GM21528 (cell line): ENCODE results near the gene SNED1.

Experiments used
- ATAC-seq: cut with Tn5 transposase; IDR thresholded peaks from one replicate; pipeline ENCODE4 v1.9.1; 2021; ENCODE audit warnings: mild to moderate bottlenecking, moderate library complexity; ENCODE audit not compliant: unreplicated experiment, low FRiP score

SNED1 gene

DNA sequence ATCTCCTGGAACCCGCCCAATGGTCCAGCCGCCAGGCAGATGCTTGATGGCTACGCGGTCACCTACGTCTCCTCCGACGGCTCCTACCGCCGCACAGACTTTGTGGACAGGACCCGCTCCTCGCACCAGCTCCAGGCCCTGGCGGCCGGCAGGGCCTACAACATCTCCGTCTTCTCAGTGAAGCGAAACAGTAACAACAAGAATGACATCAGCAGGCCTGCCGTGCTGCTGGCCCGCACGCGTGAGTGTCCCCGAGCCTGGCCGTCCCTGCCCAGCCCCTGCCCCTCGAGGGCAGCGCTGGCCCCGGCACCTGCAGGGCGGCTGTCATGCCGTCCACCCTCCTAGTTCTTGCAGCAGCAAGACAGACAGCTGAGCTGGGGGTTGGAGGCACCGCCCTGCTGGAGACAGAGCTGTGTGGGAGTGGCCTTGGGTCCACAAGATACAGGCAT is 67.0 kb downstream of the SNED1 start:
- ATAC-seq = no peak

DNA sequence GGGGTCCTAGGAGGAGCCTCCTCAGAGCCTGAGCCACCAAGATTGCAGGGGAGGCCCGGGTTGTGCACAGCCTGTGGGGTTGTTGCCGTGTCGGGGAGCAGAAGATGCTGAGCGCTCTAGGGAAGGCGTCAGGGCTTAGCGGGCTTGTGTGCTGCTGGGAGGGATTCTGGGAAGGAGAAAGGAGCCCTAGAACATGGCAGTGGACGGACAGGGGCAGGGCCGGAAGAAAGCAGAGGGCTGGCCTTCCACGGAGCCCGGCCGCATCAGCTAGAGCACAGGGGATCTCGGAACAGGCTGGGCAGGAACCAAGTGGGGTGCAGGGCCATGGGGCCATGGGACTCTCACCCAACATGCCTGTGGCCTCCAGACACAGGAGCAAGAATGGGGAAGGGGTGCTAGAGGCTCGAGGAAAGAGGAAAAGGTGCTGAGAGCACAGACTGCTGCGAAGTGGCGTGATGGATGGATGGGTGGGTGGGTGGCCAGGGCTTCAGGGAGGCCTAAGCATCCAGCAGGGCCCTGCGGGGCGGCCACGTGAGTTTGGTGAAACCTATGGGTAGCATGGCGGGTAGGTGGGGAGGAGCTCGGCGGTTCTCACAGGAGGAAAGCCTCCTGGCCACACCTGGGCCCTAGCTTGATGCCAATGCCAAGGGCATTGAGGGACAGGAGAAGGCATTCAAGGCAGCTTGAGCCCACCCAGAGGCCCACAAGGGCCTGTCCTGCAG is 67.9 kb downstream of the SNED1 start:
- no peak for ATAC-seq

DNA sequence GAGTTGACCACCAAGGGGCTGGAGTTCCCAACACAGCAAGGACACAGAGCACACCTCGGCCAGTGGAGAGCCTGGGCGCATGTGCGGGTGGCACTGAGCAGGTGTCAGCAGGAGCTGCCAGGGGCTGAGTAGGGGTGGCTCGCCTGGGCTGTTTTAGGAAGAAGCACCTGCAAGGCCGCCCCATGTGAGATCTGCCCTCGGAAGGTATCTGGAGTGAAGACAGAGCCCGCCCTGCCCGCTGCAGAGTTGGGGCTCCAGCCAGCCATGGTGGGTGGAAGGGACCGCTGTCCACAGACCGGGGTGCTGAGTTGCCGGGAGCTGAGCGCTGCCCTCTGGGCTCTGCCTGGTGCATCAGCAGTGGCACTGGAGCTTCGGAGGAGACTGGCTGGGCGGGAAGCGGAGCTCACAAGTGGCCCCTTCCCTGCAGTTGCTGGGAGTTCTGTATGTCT is 68.5 kb downstream of the SNED1 start:
- no peak for ATAC-seq

DNA sequence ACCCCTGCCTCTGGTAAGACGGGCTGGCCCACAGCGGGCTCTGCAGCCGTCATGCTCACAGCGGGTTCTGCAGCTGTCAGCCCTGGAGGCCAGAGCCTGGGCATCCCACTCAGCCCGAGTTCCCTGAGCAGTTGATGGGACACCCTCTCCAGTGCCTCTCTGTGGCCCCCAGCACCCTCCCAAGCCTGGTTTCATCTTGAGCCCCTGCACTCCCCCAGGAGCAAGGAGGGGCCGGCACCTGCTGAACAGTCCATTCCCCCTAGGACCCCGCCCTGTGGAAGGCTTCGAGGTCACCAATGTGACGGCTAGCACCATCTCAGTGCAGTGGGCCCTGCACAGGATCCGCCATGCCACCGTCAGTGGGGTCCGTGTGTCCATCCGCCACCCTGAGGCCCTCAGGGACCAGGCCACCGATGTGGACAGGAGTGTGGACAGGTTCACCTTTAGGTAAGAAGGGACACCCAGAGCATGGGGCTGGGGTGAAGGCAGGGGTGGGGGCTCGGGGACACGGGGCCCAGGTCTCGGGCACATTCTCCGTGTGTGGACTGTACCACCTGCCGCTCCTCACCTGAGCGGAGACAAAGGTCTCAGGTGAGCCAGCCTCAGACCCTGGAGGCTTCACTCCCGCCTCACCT is 69.2 kb downstream of the SNED1 start:
- ATAC-seq = no peak

DNA sequence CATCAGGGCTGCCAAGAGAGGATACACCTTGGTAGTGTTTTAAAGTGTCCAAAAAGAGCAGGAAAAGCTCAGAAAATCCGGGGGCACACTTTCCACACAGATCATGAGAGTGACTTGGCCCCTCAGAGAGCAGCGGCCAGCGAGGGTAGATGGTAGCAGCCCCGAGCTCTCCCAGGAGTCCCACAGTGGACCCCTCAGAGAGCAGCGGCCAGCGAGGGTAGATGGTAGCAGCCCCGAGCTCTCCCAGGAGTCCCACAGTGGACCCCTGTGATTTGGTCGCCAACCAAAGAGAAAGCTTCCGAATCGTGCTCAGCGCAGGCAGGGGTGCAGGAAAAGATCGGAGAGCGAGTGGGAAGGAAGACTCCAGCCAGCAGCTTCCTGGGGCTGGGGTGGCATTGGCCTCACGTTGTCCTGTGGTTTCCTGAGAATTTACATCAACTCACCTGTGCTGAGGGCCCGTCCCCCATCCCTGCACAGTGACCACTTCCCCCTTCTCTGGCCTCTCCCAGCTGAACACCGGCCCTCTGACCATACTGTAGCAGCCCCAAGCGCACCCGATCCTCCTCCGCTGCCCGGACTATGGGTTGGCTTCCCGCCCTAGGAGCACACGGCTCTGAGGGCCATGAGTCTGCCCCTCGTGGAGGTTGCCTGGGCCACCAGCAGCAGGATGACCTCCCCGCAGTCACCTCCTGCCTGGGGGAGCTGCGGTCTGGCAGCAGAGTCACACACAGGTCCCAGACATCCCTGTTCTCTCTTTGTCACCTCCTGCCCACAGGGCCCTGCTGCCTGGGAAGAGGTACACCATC is 69.9 kb downstream of the SNED1 start:
- no peak for ATAC-seq

DNA sequence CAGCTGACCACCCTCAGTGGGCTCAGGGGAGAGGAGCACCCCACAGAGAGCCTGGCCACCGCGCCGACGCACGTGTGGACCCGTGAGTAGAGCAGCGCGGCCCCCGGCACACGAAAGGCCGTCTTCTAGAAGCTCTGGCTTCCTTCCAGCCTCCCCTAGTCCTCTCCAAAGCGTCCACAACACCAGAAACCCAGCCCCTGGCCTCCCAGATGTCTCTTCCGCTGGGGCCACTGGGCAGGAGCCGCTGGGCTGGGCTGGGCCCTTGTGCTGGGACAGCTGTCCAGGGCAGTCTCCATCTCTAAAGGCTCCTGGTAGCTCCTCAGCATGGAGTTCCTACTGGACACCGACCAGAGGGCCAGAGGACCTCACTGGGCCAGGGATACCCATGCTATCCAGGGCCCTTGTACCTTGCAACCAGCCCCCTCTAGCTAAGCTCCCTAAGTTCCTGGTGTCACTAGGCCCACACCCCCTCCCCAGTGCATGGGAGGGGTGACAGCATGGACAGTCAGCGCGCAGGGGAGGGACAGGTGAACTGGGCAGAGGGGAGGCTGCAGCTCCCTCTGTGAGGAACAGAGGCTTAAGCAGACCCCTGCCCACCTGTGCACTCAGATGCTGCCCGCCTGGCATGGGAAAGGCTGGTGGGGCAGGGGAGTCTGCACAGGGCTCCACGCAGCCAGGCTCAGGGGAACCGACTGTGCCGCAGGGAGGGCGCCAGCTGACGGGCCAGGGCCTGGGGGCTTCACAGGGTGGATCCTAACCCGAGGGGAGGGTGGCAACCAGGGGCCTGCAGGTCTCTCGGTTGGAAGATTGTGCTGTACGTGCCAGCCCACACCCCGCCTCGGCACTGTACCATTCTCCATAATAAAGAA is 70.8 kb downstream of the SNED1 start:
- no peak for ATAC-seq

DNA sequence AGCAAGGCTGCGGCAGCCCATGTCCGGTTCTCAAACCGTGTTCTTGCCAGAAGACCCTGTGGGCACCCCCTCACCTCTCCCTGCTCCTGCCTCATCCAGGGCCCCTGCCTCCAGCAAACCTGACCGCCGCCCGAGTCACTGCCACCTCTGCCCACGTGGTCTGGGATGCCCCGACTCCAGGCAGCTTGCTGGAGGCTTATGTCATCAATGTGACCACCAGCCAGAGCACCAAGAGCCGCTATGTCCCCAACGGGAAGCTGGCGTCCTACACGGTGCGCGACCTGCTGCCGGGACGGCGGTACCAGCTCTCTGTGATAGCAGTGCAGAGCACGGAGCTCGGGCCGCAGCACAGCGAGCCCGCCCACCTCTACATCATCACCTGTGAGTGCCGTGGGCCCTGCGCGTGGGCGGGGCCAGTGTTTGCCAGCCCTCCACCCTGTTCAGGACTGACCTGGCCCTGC is 71.4 kb downstream of the SNED1 start:
- no peak for ATAC-seq

DNA sequence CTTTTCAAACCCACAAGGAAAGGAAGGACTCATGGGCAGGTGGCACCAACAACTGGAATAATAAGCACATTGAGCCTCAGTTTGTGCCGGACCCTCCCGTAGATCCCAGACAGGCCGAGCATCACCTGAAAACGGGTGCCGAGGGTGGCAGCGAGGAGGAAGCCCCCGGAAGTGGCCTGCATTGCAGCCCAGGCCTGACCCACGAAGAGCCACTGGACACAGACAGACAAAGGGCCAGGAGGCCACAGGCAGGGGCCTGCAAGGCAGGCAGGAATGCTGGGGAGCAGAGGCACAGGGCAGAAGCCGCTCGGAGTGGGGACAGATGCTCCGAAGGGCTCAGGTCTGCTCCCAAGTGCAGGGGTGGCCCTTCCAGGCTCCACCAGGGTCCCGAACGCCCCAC is 71.9 kb downstream of the SNED1 start:
- ATAC-seq = no peak

DNA sequence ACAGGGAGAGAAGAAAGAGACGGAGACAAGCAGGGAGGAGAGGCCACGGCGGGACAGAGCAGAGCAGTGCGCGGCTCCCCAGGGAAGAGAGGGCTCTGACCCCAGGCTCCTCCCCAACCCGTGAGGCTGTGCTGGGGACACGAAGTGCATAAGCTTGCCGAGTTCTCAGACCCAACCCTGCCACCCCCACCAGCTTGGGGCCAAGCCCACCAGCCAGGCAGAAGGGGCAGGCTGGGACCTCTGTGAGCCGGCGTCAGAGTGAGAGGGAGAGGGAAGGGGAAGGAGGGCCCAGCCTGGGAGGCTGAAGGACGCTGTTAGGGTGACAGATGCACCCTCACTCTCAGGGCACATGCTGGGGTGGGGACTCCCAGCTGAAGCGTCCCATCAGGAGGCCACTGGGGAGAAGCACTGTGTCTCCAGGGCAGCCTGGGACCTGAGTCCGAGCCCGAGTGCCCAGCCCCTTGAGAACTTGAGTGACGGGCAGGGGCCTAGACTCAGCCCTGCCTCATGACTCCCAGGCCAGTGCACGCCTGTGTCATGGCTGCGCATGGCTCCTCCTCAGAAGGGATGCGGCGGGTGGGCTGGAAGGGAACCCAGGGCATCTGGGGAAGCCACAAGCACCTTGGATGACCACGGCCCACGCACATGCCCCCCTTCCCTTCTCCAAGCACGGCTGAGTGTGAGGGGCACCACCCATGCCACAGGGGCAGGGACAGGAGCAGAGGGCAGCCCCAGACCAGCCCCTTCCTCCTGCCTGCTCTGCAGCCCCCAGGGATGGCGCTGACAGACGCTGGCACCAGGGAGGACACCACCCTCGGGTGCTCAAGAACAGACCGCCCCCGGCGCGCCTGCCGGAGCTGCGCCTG is 72.6 kb downstream of the SNED1 start:
- no peak for ATAC-seq

DNA sequence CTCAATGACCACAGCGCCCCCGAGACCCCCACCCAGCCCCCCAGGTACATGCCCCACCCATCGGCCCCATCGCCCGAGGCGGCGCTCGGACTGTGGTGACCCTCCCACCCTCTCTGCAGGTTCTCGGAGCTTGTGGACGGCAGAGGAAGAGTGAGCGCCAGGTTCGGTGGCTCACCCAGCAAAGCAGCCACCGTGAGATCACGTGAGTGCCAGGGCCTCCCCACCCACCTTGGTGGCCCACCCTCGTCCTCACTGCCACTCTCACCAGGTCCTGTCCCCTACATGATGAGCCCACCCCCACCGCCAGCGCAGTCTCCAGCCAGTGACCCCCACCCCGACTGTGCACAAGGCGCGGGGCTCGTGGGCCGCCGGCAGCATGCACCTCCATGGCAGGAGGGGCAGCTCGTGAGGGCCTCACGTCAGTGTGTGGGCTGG is 73.3 kb downstream of the SNED1 start:
- no peak for ATAC-seq

DNA sequence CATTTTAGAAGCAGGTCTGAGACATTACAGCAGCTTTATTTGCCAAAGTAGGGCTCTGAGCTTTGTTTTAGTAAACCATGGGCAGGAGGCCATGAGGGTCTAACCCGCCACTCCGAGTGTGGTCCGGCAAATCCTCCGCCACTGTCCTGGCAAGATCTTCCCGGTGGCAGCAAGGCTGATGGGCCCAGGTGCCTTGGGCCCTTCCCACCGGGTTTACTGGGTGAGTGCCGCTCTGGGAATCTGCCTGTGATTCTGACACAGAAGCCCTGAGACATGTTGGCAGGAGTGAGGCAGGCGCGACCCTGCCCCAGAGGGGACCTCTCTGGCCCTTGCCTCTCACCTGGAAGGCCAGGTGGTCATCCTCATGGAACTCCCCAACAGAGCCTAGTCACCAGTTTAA is 73.7 kb downstream of the SNED1 start:
- no peak for ATAC-seq

DNA sequence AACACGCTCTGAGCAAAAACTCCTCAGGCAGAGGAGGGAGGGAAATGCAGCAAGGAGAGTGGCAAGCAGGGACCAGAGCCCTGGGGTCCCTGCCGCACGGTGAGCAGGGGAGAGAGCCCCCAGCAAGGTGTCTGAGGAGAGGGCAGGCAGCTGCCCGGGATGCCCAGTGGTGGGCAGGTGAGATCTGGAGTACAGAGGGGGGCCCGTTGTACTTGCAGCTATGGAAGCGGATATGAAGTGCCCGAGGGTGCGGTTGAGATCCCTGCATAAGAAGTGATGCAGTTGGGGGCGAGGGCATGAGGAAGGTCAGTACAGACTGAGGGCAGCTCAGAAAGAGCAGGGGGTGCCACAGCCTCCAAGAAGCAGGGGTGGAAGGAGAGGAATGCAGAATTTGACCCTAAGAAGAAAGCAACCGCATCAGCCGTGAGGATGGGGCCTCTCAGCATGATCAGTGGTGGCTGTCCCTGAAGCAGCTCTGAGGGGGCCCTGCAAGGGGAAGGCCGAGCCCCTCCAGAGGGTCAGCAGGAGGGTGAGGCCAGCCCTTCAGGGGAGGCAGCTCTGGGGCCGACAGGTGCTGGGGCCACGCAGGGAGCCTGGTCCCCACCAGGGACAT is 74.2 kb downstream of the SNED1 start:
- ATAC-seq = no peak

DNA sequence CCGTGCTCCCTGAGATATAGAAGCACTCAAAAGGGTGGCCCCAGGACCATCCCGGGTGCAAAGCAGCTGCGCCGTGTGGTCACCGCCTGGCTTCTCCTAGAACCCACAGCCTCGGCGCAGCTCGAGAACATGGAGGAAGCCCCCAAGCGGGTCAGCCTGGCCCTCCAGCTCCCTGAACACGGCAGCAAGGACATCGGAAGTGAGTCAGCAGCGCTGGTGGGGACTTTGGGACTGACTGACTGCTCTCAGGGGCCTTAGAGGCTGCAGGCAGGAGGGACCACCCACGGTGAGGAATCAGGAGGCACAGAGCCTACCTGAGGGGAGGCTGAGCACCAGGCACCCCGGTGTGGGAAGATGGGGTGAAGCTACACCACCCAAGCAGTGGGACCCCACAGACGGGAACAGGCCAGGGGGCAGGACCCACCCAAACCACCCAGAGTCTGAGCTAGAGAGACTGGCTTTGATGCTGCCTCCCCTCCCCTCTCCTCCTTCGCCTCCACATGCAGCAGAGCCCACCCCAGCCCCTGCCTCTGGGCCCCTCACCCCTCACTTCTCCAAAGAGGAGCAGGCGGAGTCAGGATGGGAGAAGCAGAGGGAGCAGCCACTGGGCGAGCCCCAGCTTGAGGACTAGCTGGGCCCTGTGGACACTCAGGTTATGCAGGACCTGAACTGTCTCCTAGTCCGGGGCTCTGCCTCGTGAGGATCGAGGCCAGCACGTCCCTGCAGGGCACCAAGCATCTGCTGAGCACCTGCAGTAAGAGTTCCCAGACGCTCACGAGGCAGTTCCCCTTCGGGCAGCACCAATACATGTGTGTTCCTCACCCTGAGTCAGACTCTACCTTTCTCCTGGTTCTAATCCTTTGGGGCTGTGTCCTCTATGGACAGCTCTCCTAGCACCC is 75.0 kb downstream of the SNED1 start:
- no peak for ATAC-seq

DNA sequence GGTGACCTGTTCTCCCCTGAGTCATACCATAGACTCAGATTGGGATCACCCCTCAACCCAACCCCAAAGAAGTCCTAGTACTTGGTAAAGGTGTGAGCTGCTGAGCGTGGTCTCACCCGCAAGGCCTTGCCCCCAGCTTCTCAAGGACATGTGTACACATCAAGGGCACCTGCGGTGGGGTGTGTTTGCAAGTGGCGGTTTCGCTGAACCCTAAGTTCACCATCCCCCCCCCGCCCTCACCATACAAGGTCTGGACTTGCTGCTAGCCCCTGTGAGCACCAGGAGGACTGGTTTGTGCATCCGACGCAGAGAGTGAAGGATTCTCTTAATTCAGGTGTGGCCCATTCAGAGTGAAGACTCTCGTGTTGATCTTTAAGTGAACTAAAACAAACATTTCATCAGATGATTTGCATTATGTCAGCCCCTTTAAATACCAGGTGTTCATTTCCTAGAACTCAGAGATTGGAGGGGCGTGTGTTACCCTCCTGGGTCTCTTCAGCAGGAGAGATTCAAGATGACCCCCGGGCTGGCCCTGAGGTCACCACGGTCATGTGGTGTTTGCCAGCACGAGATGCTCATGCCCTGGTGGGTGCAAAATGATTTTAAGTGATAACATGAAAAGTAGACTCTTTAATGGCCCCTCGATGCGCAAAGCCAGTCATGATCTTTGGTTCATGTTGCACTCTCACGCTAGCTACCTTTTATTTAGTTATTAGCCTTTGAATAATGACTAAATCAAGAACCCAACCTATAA is 75.8 kb downstream of the SNED1 start:
- no peak for ATAC-seq

DNA sequence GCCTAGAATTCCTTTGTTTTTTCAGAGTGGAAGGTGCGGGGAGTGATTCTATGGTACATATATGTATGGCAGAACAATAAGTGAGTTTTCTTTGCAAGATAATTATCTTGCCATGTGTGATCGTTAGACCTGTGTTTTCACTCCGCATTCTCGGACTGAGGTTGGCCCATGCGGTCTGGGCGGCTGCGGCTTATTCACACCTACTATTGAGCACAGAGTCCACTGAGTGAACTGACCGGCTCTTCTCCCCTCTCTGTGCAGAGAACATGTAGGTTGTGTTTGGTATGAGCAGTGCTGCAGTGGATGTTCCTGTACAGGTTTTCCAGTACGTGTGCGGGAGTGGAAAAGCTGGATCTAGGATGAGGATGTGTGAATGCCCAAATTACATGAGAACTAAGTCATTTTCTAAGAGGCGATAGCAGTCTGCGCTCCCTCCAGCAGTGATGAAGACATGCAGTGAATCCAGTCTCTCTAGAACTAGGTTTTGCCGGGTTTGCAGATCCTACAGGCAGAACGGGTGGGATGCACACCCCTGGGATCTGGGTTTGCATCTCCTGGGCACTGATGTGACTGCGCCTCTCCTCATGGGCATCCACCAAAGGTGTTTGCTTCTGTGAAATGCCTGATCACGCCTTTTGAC is 76.6 kb downstream of the SNED1 start:
- no peak for ATAC-seq

DNA sequence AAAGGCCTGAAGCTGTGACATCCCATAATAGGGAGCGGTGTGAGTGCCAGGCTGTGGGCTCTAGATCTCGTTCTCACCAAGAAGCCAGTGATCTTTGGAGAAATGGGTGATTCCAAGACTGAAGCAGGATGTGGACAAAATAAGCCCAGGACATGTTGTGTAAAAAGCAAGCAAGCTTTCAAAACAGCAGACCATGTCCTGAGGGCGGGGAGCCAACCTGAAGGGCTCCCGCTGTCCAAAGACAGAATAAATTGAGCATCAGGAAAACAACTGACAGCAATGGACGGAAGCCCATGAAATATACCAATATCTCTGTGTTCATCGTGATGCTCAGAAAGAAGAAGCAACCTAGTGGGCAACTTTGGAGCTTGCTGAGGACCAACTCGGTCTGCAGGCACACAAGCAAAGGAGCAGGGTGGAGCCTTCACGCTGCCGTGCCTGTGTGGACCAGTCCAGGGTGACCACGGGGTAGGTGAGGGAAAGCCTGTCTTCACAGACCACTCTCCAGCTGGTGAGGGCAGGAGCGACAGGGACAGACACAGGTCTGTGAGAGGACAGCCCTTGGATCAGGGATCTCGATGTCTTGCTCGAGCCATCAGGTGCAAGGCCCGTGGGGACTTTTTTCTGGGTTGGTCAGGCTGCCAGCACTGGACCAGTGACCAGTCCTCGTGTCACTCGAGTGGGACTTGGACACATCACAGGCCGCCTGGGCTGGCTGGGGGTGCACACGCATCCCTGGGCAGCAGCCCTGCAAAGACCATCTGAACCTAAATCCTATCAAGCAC is 82.2 kb downstream of the SNED1 start:
- ATAC-seq = no peak
